ENCODE measurements around the gene USP36. TPM values are rescaled to one million over a fixed set of nuclear protein-coding genes. Genes with fewer than 3 reads are reported as not detected.

The USP36 gene
- total and polyA plus RNA-seq, 9 of the 15 experiments (the other 6 are each of a cell fraction or from before 2014, with no cell fraction given): 6.4 to 72.8 (median 22.5) TPM

DNA sequence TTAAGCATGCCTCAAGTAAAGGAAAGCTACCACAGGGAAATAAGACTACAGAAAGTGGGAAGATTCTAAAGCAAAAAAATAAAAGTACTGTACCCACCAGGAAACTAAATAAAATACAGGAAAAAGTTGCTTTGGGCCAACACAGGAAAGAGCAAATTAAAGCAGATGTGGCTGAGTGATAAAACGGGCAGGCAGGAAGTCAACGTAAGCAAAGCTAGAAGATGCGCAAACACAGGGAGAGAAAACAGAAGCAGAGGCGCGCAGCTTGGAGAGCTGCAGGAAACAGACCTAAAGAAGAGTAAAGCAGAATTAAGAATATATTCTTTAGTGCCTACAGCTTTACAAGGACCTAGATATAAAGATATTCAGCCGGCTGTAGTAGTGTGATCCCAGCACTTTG is 21.7 kb downstream of the USP36 start:
- POLR2A ChIA-PET: interaction anchor here (0.5 to 1.8 kb wide), 5 partner anchors 9 to 34 kb away, joined by 3 to 5 read pairs (median 3); no protein-coding TSS in a partner anchor
- TF ChIP-seq CEBPG (CRISPR knock-in tag; IDR thresholded peaks at IDR 0.05) (no peak), CEBPG (tag; conservative IDR thresholded peaks at IDR 0.05 in 1 of 2, IDR thresholded peaks at IDR 0.05 in 1 of 2) (no peak), ID3 (CRISPR knock-in tag; IDR thresholded peaks at IDR 0.05) (no peak), ID3 (tag; IDR thresholded peaks at IDR 0.05) (no peak), DACH1 (IDR thresholded peaks at IDR 0.05; ENCODE audit: partially characterized antibody) (no peak), ZNF79 (CRISPR knock-in tag; IDR thresholded peaks at IDR 0.05; ENCODE audit: low read depth) (no peak), ZNF23 (CRISPR knock-in tag; IDR thresholded peaks at IDR 0.05) (no peak), ARID1B (IDR thresholded peaks at IDR 0.05) (peak; percentile 67), JUNB (CRISPR knock-in tag; conservative IDR thresholded peaks at IDR 0.05) (no peak), TAF9B (IDR thresholded peaks at IDR 0.05; ENCODE audit: partially characterized antibody) (no peak), PATZ1 (CRISPR knock-in tag; IDR thresholded peaks at IDR 0.05; ENCODE audit: borderline replicate concordance) (no peak), FOXJ3 (CRISPR knock-in tag; IDR thresholded peaks at IDR 0.05) (no peak), ZNF551 (CRISPR knock-in tag; IDR thresholded peaks at IDR 0.05) (no peak), POLR2G (IDR thresholded peaks at IDR 0.05; ENCODE audit: low read depth, low read length) (no peak), KLF6 (CRISPR knock-in tag; IDR thresholded peaks at IDR 0.05; ENCODE audit: borderline replicate concordance) (no peak), CBX8 (IDR thresholded peaks at IDR 0.05; ENCODE audit: borderline replicate concordance, extremely low read depth, low read depth, low read length, poor library complexity, severe bottlenecking) (no peak), HEY1 (CRISPR knock-in tag; IDR thresholded peaks at IDR 0.05; ENCODE audit: borderline replicate concordance) (0 out of 2 replicates have a peak, but pooled peaks have one; percentile 10), RBBP5 (IDR thresholded peaks at IDR 0.05; ENCODE audit: borderline replicate concordance, insufficient read depth, low read length, poor library complexity, severe bottlenecking) (no peak), NRF1 (conservative IDR thresholded peaks at IDR 0.05 in 1 of 2, IDR thresholded peaks at IDR 0.05 in 1 of 2) (peak; percentile 57 to 65; a peak in 3 of 4 replicates), FOXJ2 (tag; IDR thresholded peaks at IDR 0.05) (no peak), NUFIP1 (IDR thresholded peaks at IDR 0.05; ENCODE audit: partially characterized antibody) (no peak), RFX7 (CRISPR knock-in tag; IDR thresholded peaks at IDR 0.05) (no peak)

More for the DNA sequence above, 21.7 kb downstream of the USP36 start:
- no peaks in the 10 kb centered on the region for H3K9me3 ChIP-seq (replicated peaks; ENCODE audit: control insufficient read depth, insufficient read depth, low read depth, low read length)
- H3K36me3 ChIP-seq (ENCODE audit: control insufficient read depth, insufficient read depth, low read length): peaks cover 91% of the 10 kb centered on the region
- H3K27me3 ChIP-seq (ENCODE audit: control insufficient read depth in 2 of 2, insufficient read depth in 2 of 2, low read length in 2 of 2): no peaks in the 10 kb centered on the region
- H3K4me3 ChIP-seq: no peak overlapping the region
- no peak overlapping the region for H3K9ac ChIP-seq (ENCODE audit: insufficient read depth in 1 of 2, low read depth in 2 of 2, low read length in 2 of 2)
- DNase-seq (ENCODE audit: extremely low read depth in 1 of 4, low spot score in 3 of 4) (peak in 1 of 4 experiments; percentile 27), ATAC-seq (peak; percentile 56; the same call in 2 of the 3 replicates), FAIRE-seq (no peak)
- peaks cover 4% of the 10 kb centered on the region; the same call in 1 of the 3 replicates for H3K79me2 ChIP-seq (ENCODE audit: control insufficient read depth, insufficient read depth, low read length)
- H3K27ac ChIP-seq (ENCODE audit: extremely low read depth, low read depth, low read length): peak overlapping the region; percentile 20; the same call in 1 of the 3 replicates
- H3K4me1 ChIP-seq (replicated peaks in 1 of 2; ENCODE audit: control insufficient read depth in 2 of 2, insufficient read depth in 2 of 2, low read length in 2 of 2): peaks cover 4 to 5% of the 10 kb centered on the region in 2 experiments; a peak in 4 of 5 replicates
- in situ Hi-C loops (cut with MboI) (no loop called here), intact Hi-C loops (cut with micrococcal nuclease) (no loop called here)
- no peaks in the 10 kb centered on the region for H3K9me1 ChIP-seq (ENCODE audit: control insufficient read depth, insufficient read depth, low read length)
- BruUV-seq (replicated peaks): no TSS peak
- H4K20me1 ChIP-seq (replicated peaks; ENCODE audit: control insufficient read depth, insufficient read depth, low read length): peaks cover 7% of the 10 kb centered on the region; the same call in 1 of the 2 replicates
- CTCF ChIA-PET (ENCODE audit: low intra/inter-chr PET ratio): no interaction called here
- H3K4me2 ChIP-seq (ENCODE audit: insufficient read depth, low read length): no peak overlapping the region
- no peak overlapping the region for H2AFZ ChIP-seq (ENCODE audit: low read depth, low read length)
- 31% methylated on average over 6 of the region's 6 CpGs for WGBS (ENCODE audit: insufficient coverage, low coverage, missing lambda C conversion rate)

Data from K562 (cell line).